SK-N-SH treated with all-trans-retinoic acid at 6 μM for 48 hours (cell line): ENCODE measurements around the gene SMAP2.

ENCODE experiments used
- ATAC-seq: fragments of 200-7000 bp; cut with Tn5 transposase; 3 replicates; pipeline ENCODE4 v1.9.1; 2020; ENCODE audit warnings: mild to moderate bottlenecking, moderate library complexity
- ARNTL ChIP-seq: fragments of 450-650 bp; formaldehyde crosslinking; IDR thresholded peaks from 2 replicates; pipeline ENCODE4 v1.5.0; 2020; ENCODE audit warnings: low read depth, mild to moderate bottlenecking, moderate library complexity, borderline replicate concordance
- BACH2 ChIP-seq: fragments of 250-450 bp; sonication (Bioruptor Pico); IDR thresholded peaks from 2 replicates; pipeline ENCODE4 v1.9.0; 2021; ENCODE audit warnings: mild to moderate bottlenecking, borderline replicate concordance
- CREB5 ChIP-seq: fragments of 250-450 bp; sonication (Bioruptor Pico); IDR thresholded peaks from 2 replicates; pipeline ENCODE4 v1.5.1; 2020; ENCODE audit warnings: low read depth, mild to moderate bottlenecking, moderate library complexity
- CSRNP3 ChIP-seq: fragments of 250-450 bp; sonication (Bioruptor Pico); IDR thresholded peaks from 2 replicates; pipeline ENCODE4 v1.5.1; 2021; ENCODE audit warnings: mild to moderate bottlenecking, moderate library complexity
- ESRRG ChIP-seq: fragments of 250-450 bp; sonication (Bioruptor Pico); IDR thresholded peaks from 2 replicates; pipeline ENCODE4 v1.6.1; 2021; ENCODE audit warnings: mild to moderate bottlenecking
- GLIS3 ChIP-seq: fragments of 250-450 bp; sonication (Bioruptor Pico); IDR thresholded peaks from 2 replicates; pipeline ENCODE4 v1.5.0; 2020; ENCODE audit warnings: mild to moderate bottlenecking, moderate library complexity
- ISL1 ChIP-seq: fragments of 250-450 bp; sonication (Bioruptor Pico); IDR thresholded peaks from 2 replicates; pipeline ENCODE4 v2.1.2; 2022; ENCODE audit warnings: mild to moderate bottlenecking, moderate library complexity
- OSR1 ChIP-seq: fragments of 250-450 bp; sonication (Bioruptor Pico); IDR thresholded peaks from 2 replicates; pipeline ENCODE4 v1.8.0; 2022; ENCODE audit warnings: moderate library complexity, mild to moderate bottlenecking, inconsistent platforms
- PATZ1 ChIP-seq: fragments of 250-450 bp; sonication (Bioruptor Pico); IDR thresholded peaks from 2 replicates; pipeline ENCODE4 v1.8.0; 2020; ENCODE audit warnings: mild to moderate bottlenecking, moderate library complexity, borderline replicate concordance
- POU6F1 ChIP-seq: fragments of 250-450 bp; sonication (Bioruptor Pico); IDR thresholded peaks from 2 replicates; pipeline ENCODE4 v1.8.0; 2021; ENCODE audit warnings: low read depth, mild to moderate bottlenecking, moderate library complexity, borderline replicate concordance
- RARB ChIP-seq: fragments of 250-450 bp; sonication (Bioruptor Pico); IDR thresholded peaks from 2 replicates; pipeline ENCODE4 v1.8.0; 2021; ENCODE audit warnings: mild to moderate bottlenecking, moderate library complexity
- SNAI2 ChIP-seq: fragments of 250-450 bp; sonication (Bioruptor Pico); IDR thresholded peaks from 2 replicates; pipeline ENCODE4 v1.5.0; 2020; ENCODE audit warnings: mild to moderate bottlenecking, moderate library complexity
- TCF4 ChIP-seq: fragments of 250-450 bp; sonication (Bioruptor Pico); IDR thresholded peaks from 2 replicates; pipeline ENCODE4 v1.8.0; 2021; ENCODE audit warnings: mild to moderate bottlenecking, moderate library complexity, borderline replicate concordance
- TOX ChIP-seq: fragments of 250-450 bp; sonication (Bioruptor Pico); IDR thresholded peaks from 2 replicates; pipeline ENCODE4 v1.8.0; 2021; ENCODE audit warnings: mild to moderate bottlenecking, moderate library complexity, borderline replicate concordance
- TSHZ2 ChIP-seq: fragments of 250-450 bp; sonication (Bioruptor Pico); IDR thresholded peaks from 2 replicates; pipeline ENCODE4 v1.5.0; 2020; ENCODE audit warnings: mild to moderate bottlenecking, moderate library complexity
- ZC3H10 ChIP-seq: fragments of 250-450 bp; sonication (Bioruptor Pico); IDR thresholded peaks from 2 replicates; pipeline ENCODE4 v1.5.1; 2021; ENCODE audit warnings: mild to moderate bottlenecking, moderate library complexity
- ZFP3 ChIP-seq: fragments of 250-450 bp; sonication (Bioruptor Pico); IDR thresholded peaks from 2 replicates; pipeline ENCODE4 v1.5.0; 2020; ENCODE audit warnings: mild to moderate bottlenecking, moderate library complexity
- ZFP30 ChIP-seq: fragments of 450-650 bp; formaldehyde crosslinking; IDR thresholded peaks from 2 replicates; pipeline ENCODE4 v1.5.0; 2022; ENCODE audit warnings: mild to moderate bottlenecking, moderate library complexity
- ZNF70 ChIP-seq: fragments of 450-650 bp; formaldehyde crosslinking; IDR thresholded peaks from 2 replicates; pipeline ENCODE4 v1.5.0; 2020; ENCODE audit warnings: mild to moderate bottlenecking, moderate library complexity
- ZNF8 ChIP-seq: fragments of 450-650 bp; formaldehyde crosslinking; IDR thresholded peaks from 2 replicates; pipeline ENCODE4 v1.5.0; 2020; ENCODE audit warnings: mild to moderate bottlenecking, moderate library complexity

The SMAP2 gene

GRCh38 chr1:40422630-40423263 is 49.2 kb downstream of the SMAP2 start:
- ATAC-seq, result no peak
- no peak for TF ChIP-seq ZFP3 (CRISPR knock-in tag)
- TF ChIP-seq, all 23 proteins: peak for 0

GRCh38 chr1:40423264-40423642 is 49.7 kb downstream of the SMAP2 start:
- TF ChIP-seq ZFP3 (CRISPR knock-in tag) (no peak), ZC3H10 (CRISPR knock-in tag) (no peak), ARNTL (no peak), ZNF70 (CRISPR knock-in tag) (no peak)
- no peak for ATAC-seq

- ATAC-seq, result no peak
- TF ChIP-seq TOX (CRISPR knock-in tag), result no peak
- no peak for TF ChIP-seq OSR1
- TF ChIP-seq PATZ1 (CRISPR knock-in tag), result no peak
- no peak for TF ChIP-seq POU6F1 (CRISPR knock-in tag)
- no peak for TF ChIP-seq RARB (CRISPR knock-in tag)
- no peak for TF ChIP-seq GLIS3
- no peak for TF ChIP-seq ZNF8 (CRISPR knock-in tag)
- no peak for TF ChIP-seq ZC3H10 (CRISPR knock-in tag)
- TF ChIP-seq ESRRG (CRISPR knock-in tag), result no peak
- TF ChIP-seq ISL1 (CRISPR knock-in tag), result no peak
- TF ChIP-seq TSHZ2, result no peak
- TF ChIP-seq CSRNP3, result no peak
- no peak for TF ChIP-seq TCF4 (CRISPR knock-in tag)
- no peak for TF ChIP-seq SNAI2 (CRISPR knock-in tag)
- no peak for TF ChIP-seq BACH2
- TF ChIP-seq ZFP3 (CRISPR knock-in tag), result no peak
- no peak for TF ChIP-seq CREB5 (CRISPR knock-in tag)
- no peak for TF ChIP-seq ARNTL
- TF ChIP-seq ZFP30, result no peak
- TF ChIP-seq, all 23 proteins: peak for 0
Measured at GRCh38 chr1:40423951-40424618, 50.6 kb downstream of the SMAP2 start.

- ATAC-seq, result no peak
- TF ChIP-seq GLIS3 (no peak), ZC3H10 (CRISPR knock-in tag) (no peak)
- TF ChIP-seq, all 23 proteins: peak for 0
Measured at GRCh38 chr1:40425198-40425597, 51.7 kb downstream of the SMAP2 start.
